Dermis blood vessel endothelial cell (primary cell): ENCODE data around the gene PIGP. TPM values are rescaled to one million over a fixed set of nuclear protein-coding genes. Genes with fewer than 3 reads are reported as not detected.
"Not testable (repeated sequence)": the region's sequence is repeated elsewhere in the genome, so short reads cannot be mapped to it uniquely, and the experiment has no call there.

Source experiments
- DNase-seq: peaks from one replicate; pipeline ENCODE4 v3.0.0; 2010
- total RNA-seq: library from RNA; depleted of rRNA; stranded (reverse); fragments of >200 nt; gene quantifications from 2 replicates; pipeline ENCODE4 v1.2.3, GENCODE V29; 2014

The PIGP gene
- total RNA-seq, 1 donor from 2014 or later, result 5.6 TPM

- no peak for DNase-seq
Observed at GRCh38 chr21:37041706-37042271, 31.1 kb downstream of the PIGP start.

- DNase-seq, result no peak
Observed at GRCh38 chr21:37040212-37040611, 32.7 kb downstream of the PIGP start.

- DNase-seq, result no peak
Observed at GRCh38 chr21:37039411-37040075, 33.3 kb downstream of the PIGP start.

GRCh38 chr21:37036177-37036576 is 36.7 kb downstream of the PIGP start:
- DNase-seq, result no peak

GRCh38 chr21:37034394-37034793 is 38.5 kb downstream of the PIGP start:
- not testable (repeated sequence) for DNase-seq

GRCh38 chr21:37032877-37033471 is 39.9 kb downstream of the PIGP start:
- DNase-seq, result peak; percentile 24

- DNase-seq, result no peak
Observed at GRCh38 chr21:37032293-37032692, 40.6 kb downstream of the PIGP start.

GRCh38 chr21:37030864-37031263 is 42.0 kb downstream of the PIGP start:
- DNase-seq, result no peak

- no peak for DNase-seq
Observed at GRCh38 chr21:37028570-37028969, 44.3 kb downstream of the PIGP start.

GRCh38 chr21:37026499-37026898 is 46.4 kb downstream of the PIGP start:
- no peak for DNase-seq

GRCh38 chr21:37017951-37018679 is 54.8 kb downstream of the PIGP start:
- no peak for DNase-seq

Other genes starting within 250 kb of the PIGP start
- gene HLCS, start 106.4 kb downstream of the PIGP start, total RNA-seq, result 14.3 and 19.5 TPM in 2 replicates
- under 0.01 TPM in 1 of 2 replicates, not detected in the other for gene RIPPLY3, start 66.4 kb downstream of the PIGP start, total RNA-seq
- 197 and 198 TPM in 2 replicates for gene TTC3, start 183 bp upstream of the PIGP start, total RNA-seq
- 106 and 115 TPM in 2 replicates for gene VPS26C, start 194.3 kb upstream of the PIGP start, total RNA-seq